B cell (primary cell): ENCODE results near the gene RAD51B. TPM values are rescaled to one million over a fixed set of nuclear protein-coding genes. Genes with fewer than 3 reads are reported as not detected.

Experiments used
- ATAC-seq: fragments of 200-7000 bp; cut with Tn5 transposase; one replicate; pipeline ENCODE4 v1.10.0; 2021; ENCODE audit warnings: low read depth, mild to moderate bottlenecking, moderate number of reproducible peaks, moderate library complexity
- CTCF ChIA-PET: fragments of 350-600 bp; sonication (Branson Sonifier 250); formaldehyde crosslinking; loops from one replicate; lab custom pipeline; 2021; ENCODE audit warnings: antibody characterized with exemption, inconsistent platforms; lab: Charles Lee
- POLR2A ChIA-PET: fragments of 350-600 bp; sonication (Branson Sonifier 250); formaldehyde crosslinking; loops from one replicate; lab custom pipeline; 2021; ENCODE audit warnings: antibody characterized with exemption; lab: Charles Lee
- DNase-seq: peaks from one replicate; pipeline ENCODE4 v3.0.0; 2013
- H2AFZ ChIP-seq: 2 replicates; pipeline ENCODE4 v1.6.1; 2012; ENCODE audit warnings: mild to moderate bottlenecking, low read depth, low read length; ENCODE audit not compliant: insufficient read depth, poor library complexity, severe bottlenecking
- H3K27ac ChIP-seq, 2 donors: 1 replicate in 1 of 2; 2 replicates in 1 of 2; pipeline ENCODE4 v1.5.1; 2012 to 2013; ENCODE audit warnings: low read length in 2 of 2, mild to moderate bottlenecking in 2 of 2, moderate library complexity in 1 of 2
- H3K27me3 ChIP-seq, 4 experiments: fragments of 200-600 bp in 1 of 4; sonication (generic) in 1 of 4; replicated peaks in 1 of 4; 1 replicate in 2 of 4; 2 replicates in 2 of 4; pipeline versions ENCODE4 v1.6.1 to v1.7.0; 2013 to 2016; ENCODE audit warnings: low read length in 3 of 4, mild to moderate bottlenecking in 2 of 4, mixed read lengths in 1 of 4, moderate library complexity in 1 of 4; ENCODE audit not compliant: insufficient read depth in 4 of 4, control insufficient read depth in 3 of 4; ENCODE audit errors: control extremely low read depth in 1 of 4
- H3K36me3 ChIP-seq, 2 experiments: replicated peaks in 1 of 2; 1 replicate in 1 of 2; 2 replicates in 1 of 2; pipeline versions ENCODE4 v1.6.1 to v1.7.1; 2013; ENCODE audit warnings: low read length in 1 of 2; ENCODE audit not compliant: insufficient read depth in 2 of 2, control insufficient read depth in 1 of 2; ENCODE audit errors: control extremely low read depth in 1 of 2, extremely low read depth in 1 of 2
- H3K4me1 ChIP-seq, 2 donors: fragments of 200-600 bp in 1 of 2; sonication (generic) in 1 of 2; 1 replicate in 1 of 2; 2 replicates in 1 of 2; pipeline versions ENCODE4 v1.5.1 to v1.6.1; 2013 to 2017; ENCODE audit warnings: low read length in 2 of 2; ENCODE audit not compliant: control insufficient read depth in 2 of 2, insufficient read depth in 2 of 2
- H3K4me2 ChIP-seq: replicated peaks from 2 replicates; pipeline ENCODE3; 2012; ENCODE audit warnings: mild to moderate bottlenecking, low read depth, low read length; ENCODE audit not compliant: poor library complexity, severe bottlenecking
- H3K4me3 ChIP-seq, 5 experiments: fragments of 200-600 bp in 1 of 5; sonication (generic) in 1 of 5; 1 replicate in 3 of 5; 2 replicates in 2 of 5; pipeline versions ENCODE4 v1.5.1 to v1.7.0; 2011 to 2016; ENCODE audit warnings: low read length in 4 of 5, mild to moderate bottlenecking in 4 of 5, low read depth in 2 of 5, control low read depth in 1 of 5, moderate library complexity in 1 of 5; ENCODE audit not compliant: insufficient read depth in 1 of 5; ENCODE audit errors: control extremely low read depth in 1 of 5, extremely low read depth in 1 of 5
- H3K79me2 ChIP-seq: fragments of 200-600 bp; sonication (generic); one replicate; pipeline ENCODE4 v1.6.0; 2016; ENCODE audit warnings: low read length; ENCODE audit not compliant: control insufficient read depth, insufficient read depth
- H3K9ac ChIP-seq: fragments of 200-600 bp; sonication (generic); 2 replicates; pipeline ENCODE4 v1.6.1; 2017; ENCODE audit warnings: mild to moderate bottlenecking, low read length, moderate library complexity
- H3K9me3 ChIP-seq, 3 donors: one replicate each; pipeline versions ENCODE4 v1.6.1 to v1.7.1; 2013; ENCODE audit warnings: low read length in 2 of 3; ENCODE audit not compliant: control insufficient read depth in 2 of 3, insufficient read depth in 1 of 3; ENCODE audit errors: control extremely low read depth in 1 of 3
- H4K20me1 ChIP-seq: 2 replicates; pipeline ENCODE4 v1.6.0; 2012; ENCODE audit warnings: mild to moderate bottlenecking, low read length; ENCODE audit not compliant: insufficient read depth, control insufficient read depth, poor library complexity, severe bottlenecking
- H3K27ac Mint-ChIP-seq: one replicate; pipeline ENCODE4 v1.8.0; 2021; ENCODE audit warnings: mixed read lengths
- H3K27me3 Mint-ChIP-seq: one replicate; pipeline ENCODE4 v1.8.0; 2021; ENCODE audit warnings: mixed read lengths
- H3K4me1 Mint-ChIP-seq: one replicate; pipeline ENCODE4 v1.8.0; 2021; ENCODE audit warnings: mixed read lengths
- H3K4me3 Mint-ChIP-seq: one replicate; pipeline ENCODE4 v1.8.0; 2021; ENCODE audit warnings: mixed read lengths
- H3K9me3 Mint-ChIP-seq: one replicate; pipeline ENCODE4 v1.8.0; 2022; ENCODE audit warnings: mixed read lengths; ENCODE audit not compliant: insufficient read depth
- CTCF ChIP-seq: fragments of 200-600 bp; IDR thresholded peaks from one replicate; pipeline ENCODE4 v1.8.0; 2022; ENCODE audit warnings: antibody characterized with exemption, mild to moderate bottlenecking
- EZH2 ChIP-seq: IDR thresholded peaks from 2 replicates; pipeline ENCODE4 v1.6.1; 2012; ENCODE audit warnings: borderline replicate concordance, low read depth, mild to moderate bottlenecking, moderate library complexity, low read length; ENCODE audit not compliant: insufficient read depth, poor library complexity, severe bottlenecking
- WGBS: methylation state at CpG from one replicate; pipeline ENCODE4 v1.1.5; 2013; ENCODE audit warnings: missing lambda C conversion rate; ENCODE audit not compliant: insufficient coverage; 5-methylcytosine and 5-hydroxymethylcytosine counted together
- intact Hi-C: fragments of 100-400 bp; cut with micrococcal nuclease; formaldehyde crosslinking; loops from one replicate; pipeline ENCODE4 v1.10.0; 2022
- polyA plus RNA-seq: library from polyadenylated mRNA; depleted of rRNA; stranded (reverse); fragments of >200 nt; gene quantifications from 2 replicates; pipeline ENCODE4 v1.2.3, GENCODE V29; 2012
- total RNA-seq, 2 donors: library from RNA; stranded (reverse); fragments of 120-200 nt in 1 of 2; gene quantifications; 1 replicate in 1 of 2; 2 replicates in 1 of 2; pipeline versions ENCODE4 v1.2.3 to v1.2.4, GENCODE V29; 2013 to 2022

RAD51B gene
- total and polyA plus RNA-seq, 2 donors (not counting 1 experiment from before 2014, with no cell fraction given), result 6.5 to 60.6 TPM

- H3K36me3 ChIP-seq, result no peaks in the 10 kb centered on the region
- H3K4me3 ChIP-seq, result no peak overlapping the region
- no peaks in the 10 kb centered on the region for H4K20me1 ChIP-seq
- H3K9ac ChIP-seq, result no peak overlapping the region
- no peak overlapping the region for H3K27ac ChIP-seq
- ATAC-seq (no peak), DNase-seq (no peak)
- no peaks in the 10 kb centered on the region for H3K27me3 Mint-ChIP-seq
- no peaks in the 10 kb centered on the region for H3K79me2 ChIP-seq
- ChIA-PET POLR2A (interaction anchor here (0.6 kb wide), 1 partner anchor 179 kb away, joined by 3 read pairs; no protein-coding TSS in a partner anchor), CTCF (interaction anchor here (0.8 kb wide), 1 partner anchor 1086 kb away, joined by 3 read pairs; no protein-coding TSS in a partner anchor)
- no peak overlapping the region for H2AFZ ChIP-seq
- no CpG with 5 or more reads among the region's 4 CpGs for WGBS
- H3K27me3 ChIP-seq, result no peaks in the 10 kb centered on the region
- H3K9me3 Mint-ChIP-seq, result no peaks in the 10 kb centered on the region
- H3K9me3 ChIP-seq, result peaks cover 0 to 19% (median 2%) of the 10 kb centered on the region in 3 donors
- no peak overlapping the region for H3K4me2 ChIP-seq
- peaks cover 4% of the 10 kb centered on the region for H3K4me1 Mint-ChIP-seq
- no peak overlapping the region for H3K27ac Mint-ChIP-seq
- no peak overlapping the region for H3K4me3 Mint-ChIP-seq
- intact Hi-C loops, result no loop called here
- TF ChIP-seq EZH2, result no peak
- no peak for TF ChIP-seq CTCF
- peaks cover 17 to 21% of the 10 kb centered on the region in 2 donors for H3K4me1 ChIP-seq
These were observed 787.1 kb downstream of the RAD51B start for GRCh38 chr14:68606644-68607043.

DNA sequence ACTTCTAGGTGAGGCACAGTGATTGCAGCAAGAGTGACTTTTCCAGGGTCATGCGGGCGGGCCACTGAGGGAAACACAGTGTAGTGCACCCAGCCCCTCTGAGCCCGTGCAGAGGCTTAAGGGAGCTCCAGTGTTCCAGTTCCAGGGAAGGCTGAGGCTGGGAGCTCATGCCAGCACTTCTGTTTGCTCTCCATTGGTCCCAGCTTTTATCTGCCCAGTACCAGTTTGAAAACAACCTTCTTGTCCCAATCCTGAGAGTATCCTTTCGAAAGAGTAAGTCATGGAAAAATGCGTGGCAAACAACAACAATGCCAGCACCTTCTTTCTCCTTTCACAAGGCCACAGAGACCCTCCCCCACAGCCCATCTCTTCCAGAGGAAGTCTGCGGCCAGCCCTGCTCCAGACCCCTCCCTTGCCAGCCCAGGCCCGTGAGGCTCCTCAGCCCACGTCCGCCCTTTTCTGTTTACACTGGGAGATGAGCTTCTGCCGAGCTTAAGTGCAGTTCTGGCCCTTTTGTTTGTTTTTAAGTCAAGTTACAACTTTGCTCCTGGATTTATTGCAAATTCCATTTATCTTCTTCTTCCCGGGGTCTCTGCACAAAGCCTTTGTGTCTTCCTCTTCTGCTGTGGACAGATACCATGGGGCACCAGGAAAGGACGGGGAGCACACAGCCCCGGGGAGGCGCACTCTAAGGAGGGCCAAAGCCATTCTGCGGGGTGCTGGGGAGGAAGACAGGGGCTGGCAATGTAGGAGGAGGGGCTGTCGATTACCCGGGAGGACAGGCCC is 787.7 kb downstream of the RAD51B start:
- no peak overlapping the region for H3K4me3 ChIP-seq
- H3K27ac ChIP-seq, result no peak overlapping the region
- no peaks in the 10 kb centered on the region for H3K27me3 ChIP-seq
- no peaks in the 10 kb centered on the region for H3K9me3 Mint-ChIP-seq
- H3K9ac ChIP-seq, result no peak overlapping the region
- ATAC-seq (no peak), DNase-seq (no peak)
- peak overlapping the region; percentile 32 for H3K27ac Mint-ChIP-seq
- intact Hi-C loops, result no loop called here
- TF ChIP-seq EZH2 (no peak), CTCF (no peak)
- H3K79me2 ChIP-seq, result no peaks in the 10 kb centered on the region
- peak overlapping the region; percentile 47 for H3K4me2 ChIP-seq
- no peaks in the 10 kb centered on the region for H4K20me1 ChIP-seq
- no peaks in the 10 kb centered on the region for H3K27me3 Mint-ChIP-seq
- ChIA-PET CTCF (no interaction called here), POLR2A (interaction anchor here (0.6 kb wide), 2 partner anchors 178 to 220 kb away, joined by 3 read pairs; no protein-coding TSS in a partner anchor)
- peaks cover 17 to 21% of the 10 kb centered on the region in 2 donors for H3K4me1 ChIP-seq
- no peak overlapping the region for H3K4me3 Mint-ChIP-seq
- H3K9me3 ChIP-seq, result peaks cover 0 to 19% (median 2%) of the 10 kb centered on the region in 3 donors
- no peaks in the 10 kb centered on the region for H3K36me3 ChIP-seq
- WGBS, result 60% methylated on average over 14 of the region's 17 CpGs
- H2AFZ ChIP-seq, result peak overlapping the region; percentile 52
- H3K4me1 Mint-ChIP-seq, result peaks cover 5% of the 10 kb centered on the region
